Mesothelial cell of epicardium (in vitro differentiated cells): ENCODE data around the gene EMP3. TPM values are rescaled to one million over a fixed set of nuclear protein-coding genes. Genes with fewer than 3 reads are reported as not detected.

ENCODE experiments used
- DNase-seq, 2 experiments: peaks; one replicate each; pipeline ENCODE4 v3.0.0; 2021; ENCODE audit warnings: low spot score in 2 of 2; ENCODE audit not compliant: unreplicated experiment in 2 of 2
- H3K27ac Mint-ChIP-seq: 2 replicates; pipeline ENCODE4 v1.8.0; 2021; ENCODE audit warnings: mixed read lengths
- H3K27me3 Mint-ChIP-seq: 2 replicates; pipeline ENCODE4 v1.8.0; 2021; ENCODE audit warnings: low read depth, mixed read lengths
- H3K36me3 Mint-ChIP-seq: 2 replicates; pipeline ENCODE4 v1.8.0; 2021; ENCODE audit warnings: mixed read lengths
- H3K4me1 Mint-ChIP-seq: 2 replicates; pipeline ENCODE4 v1.8.0; 2021; ENCODE audit warnings: mixed read lengths
- H3K4me3 Mint-ChIP-seq: 2 replicates; pipeline ENCODE4 v1.8.0; 2021; ENCODE audit warnings: mild to moderate bottlenecking, moderate library complexity, mixed read lengths
- H3K9me3 Mint-ChIP-seq: 2 replicates; pipeline ENCODE4 v1.8.0; 2021; ENCODE audit warnings: mixed read lengths
- CTCF ChIP-seq: fragments of 200-600 bp; sonication (generic); IDR thresholded peaks from one replicate; pipeline ENCODE4 v1.5.0; 2021; ENCODE audit warnings: antibody characterized with exemption; ENCODE audit not compliant: unreplicated experiment
- total RNA-seq: library from RNA; stranded (reverse); gene quantifications from 3 replicates; pipeline ENCODE4 v1.2.1, GENCODE V29; 2021

EMP3 gene
- total RNA-seq, 1 donor from 2014 or later = 52.5 TPM

- Mint-ChIP-seq H3K4me3 (no peak overlapping the region), H3K27ac (no peak overlapping the region), H3K9me3 (no peaks in the 10 kb centered on the region), H3K27me3 (no peaks in the 10 kb centered on the region), H3K4me1 (no peaks in the 10 kb centered on the region), H3K36me3 (no peaks in the 10 kb centered on the region)
- DNase-seq = no peak
- no peak for TF ChIP-seq CTCF
Measured at GRCh38 chr19:48297975-48298374, 27.4 kb upstream of the EMP3 start.

- no peak for DNase-seq
- Mint-ChIP-seq H3K27ac (no peak overlapping the region), H3K4me3 (no peak overlapping the region), H3K36me3 (no peaks in the 10 kb centered on the region), H3K9me3 (no peaks in the 10 kb centered on the region), H3K27me3 (no peaks in the 10 kb centered on the region), H3K4me1 (no peaks in the 10 kb centered on the region)
- no peak for TF ChIP-seq CTCF
Measured at GRCh38 chr19:48301886-48302599, 23.3 kb upstream of the EMP3 start.

GRCh38 chr19:48302600-48302959, 22.8 kb upstream of the EMP3 start:
- Mint-ChIP-seq H3K36me3 (no peaks in the 10 kb centered on the region), H3K27ac (no peak overlapping the region), H3K27me3 (no peaks in the 10 kb centered on the region), H3K4me1 (no peaks in the 10 kb centered on the region), H3K4me3 (no peak overlapping the region), H3K9me3 (no peaks in the 10 kb centered on the region)
- TF ChIP-seq CTCF = no peak
- DNase-seq = no peak

- H3K9me3 Mint-ChIP-seq = no peaks in the 10 kb centered on the region
Measured at GRCh38 chr19:48303367-48303766, 22.0 kb upstream of the EMP3 start.

GRCh38 chr19:48303866-48304265, 21.5 kb upstream of the EMP3 start:
- Mint-ChIP-seq H3K9me3 (no peaks in the 10 kb centered on the region), H3K36me3 (no peaks in the 10 kb centered on the region), H3K4me3 (no peak overlapping the region), H3K27me3 (no peaks in the 10 kb centered on the region), H3K27ac (no peak overlapping the region), H3K4me1 (no peaks in the 10 kb centered on the region)
- no peak for DNase-seq
- no peak for TF ChIP-seq CTCF

More at GRCh38 chr19:48303367-48303766, 22.0 kb upstream of the EMP3 start:
- Mint-ChIP-seq H3K27me3 (no peaks in the 10 kb centered on the region), H3K4me3 (no peak overlapping the region), H3K27ac (no peak overlapping the region), H3K36me3 (no peaks in the 10 kb centered on the region), H3K4me1 (no peaks in the 10 kb centered on the region)
- DNase-seq = no peak
- no peak for TF ChIP-seq CTCF
